Measurements from ENCODE around the gene CACNA1C. TPM values are rescaled to one million over a fixed set of nuclear protein-coding genes. Genes with fewer than 3 reads are reported as not detected.

Gene CACNA1C
- total and polyA plus RNA-seq, 2 of the 4 experiments (the other 2 are of a cell fraction), result 1.6 to 2.6 TPM

DNA sequence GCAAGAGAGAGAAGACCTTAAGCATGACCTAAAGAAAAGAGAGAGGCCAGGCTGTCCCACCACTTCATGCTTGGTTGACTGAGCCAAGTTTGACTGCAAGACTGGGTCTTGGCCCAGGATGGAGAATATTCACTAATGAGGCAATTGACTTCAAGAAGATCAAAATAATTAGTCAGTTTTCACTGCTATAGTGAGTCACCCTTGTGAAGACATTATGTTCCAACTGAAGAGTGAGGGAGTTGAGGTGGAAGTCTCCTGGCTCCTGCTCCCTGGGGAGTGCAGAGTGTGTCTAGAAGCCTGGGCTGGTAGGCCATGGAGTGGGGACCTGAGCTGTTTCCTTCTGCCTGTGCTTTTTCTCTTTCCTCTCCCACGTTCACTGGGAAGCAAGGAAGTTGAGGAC, 117.6 kb downstream of the CACNA1C start:
- POLR2A ChIA-PET (ENCODE audit: unreplicated experiment), result no interaction called here

More for the DNA sequence above, 117.6 kb downstream of the CACNA1C start:
- Histone ChIP-seq H3K14ac (replicated peaks; ENCODE audit: low read depth, low read length) (no peak overlapping the region; the same call in 1 of the 2 replicates), H3K27me3 (ENCODE audit: control insufficient read depth, insufficient read depth, low read length) (no peaks in the 10 kb centered on the region), H2BK120ac (ENCODE audit: low read depth, low read length) (no peak overlapping the region), H3K9me3 (ENCODE audit: control insufficient read depth, insufficient read depth, low read length) (peaks cover 3% of the 10 kb centered on the region; the same call in 1 of the 2 replicates), H3K36me3 (ENCODE audit: control insufficient read depth, insufficient read depth, low read length) (no peaks in the 10 kb centered on the region), H3K9ac (ENCODE audit: low read depth, low read length) (no peak overlapping the region), H2AK9ac (replicated peaks; ENCODE audit: low read depth, low read length, poor library complexity) (no peak overlapping the region), H4K20me1 (ENCODE audit: insufficient read depth, low read length) (no peaks in the 10 kb centered on the region), H3K9me1 (ENCODE audit: insufficient read depth, low read length) (peaks cover 13% of the 10 kb centered on the region), H3K79me1 (ENCODE audit: low read depth in 1 of 2, low read length in 2 of 2) (no peaks in the 10 kb centered on the region; a peak in 1 of 4 replicates), H2BK5ac (ENCODE audit: low read depth, low read length, poor library complexity, severe bottlenecking) (no peak overlapping the region), H3K4ac (ENCODE audit: low read depth, low read length) (no peak overlapping the region; the same call in 1 of the 2 replicates), H3K27ac (ENCODE audit: insufficient read depth, low read length) (no peak overlapping the region), H4K91ac (ENCODE audit: insufficient read depth, low read depth, low read length) (no peak overlapping the region), H3K18ac (ENCODE audit: low read depth, low read length) (no peak overlapping the region), H3K23ac (ENCODE audit: low read depth, low read length) (no peak overlapping the region), H3K4me3 (ENCODE audit: insufficient read depth, low read depth, low read length) (no peak overlapping the region), H2BK15ac (ENCODE audit: low read depth, low read length) (no peak overlapping the region), H4K8ac (ENCODE audit: low read depth in 2 of 2, low read length in 2 of 2) (no peak overlapping the region), H3K4me2 (ENCODE audit: low read depth, low read length) (no peak overlapping the region), H4K5ac (ENCODE audit: low read depth, low read length) (no peak overlapping the region), H2AK5ac (ENCODE audit: low read depth, low read length) (no peak overlapping the region; the same call in 1 of the 2 replicates), H2AFZ (replicated peaks; ENCODE audit: low read length, poor library complexity) (no peak overlapping the region), H3K56ac (ENCODE audit: extremely low read depth, insufficient read depth, low read length) (no peak overlapping the region), H2BK20ac (ENCODE audit: low read depth, low read length) (no peak overlapping the region), H3K4me1 (ENCODE audit: control insufficient read depth, insufficient read depth, low read length) (peaks cover 5% of the 10 kb centered on the region)
- no CpG with 5 or more reads among the region's 1 CpG for WGBS, 2 experiments (ENCODE audit: extremely low coverage in 2 of 2, insufficient read length in 1 of 2)
- DNase-seq, result no peak
- TF ChIP-seq MXI1 (IDR thresholded peaks at IDR 0.05; ENCODE audit: borderline replicate concordance, low read depth, low read length) (no peak), RAD21 (IDR thresholded peaks at IDR 0.05; ENCODE audit: low read length) (no peak), CHD1 (IDR thresholded peaks at IDR 0.05; ENCODE audit: low read depth, low read length) (no peak), NFE2L2 (IDR thresholded peaks at IDR 0.05; ENCODE audit: low read depth, low read length) (no peak), SMC3 (IDR thresholded peaks at IDR 0.05; ENCODE audit: low read depth, low read length) (no peak), POLR2A (IDR thresholded peaks at IDR 0.05; ENCODE audit: low read depth, low read length) (no peak), MAFK (IDR thresholded peaks at IDR 0.05; ENCODE audit: low read depth, low read length) (no peak), FOS (IDR thresholded peaks at IDR 0.05; ENCODE audit: low read depth, low read length) (no peak), CEBPB (IDR thresholded peaks at IDR 0.05; ENCODE audit: low read depth, low read length) (no peak), RFX5 (IDR thresholded peaks at IDR 0.05; ENCODE audit: low read depth, low read length) (no peak), MAZ (IDR thresholded peaks at IDR 0.05; ENCODE audit: borderline replicate concordance, low read depth, low read length) (no peak), RCOR1 (IDR thresholded peaks at IDR 0.05; ENCODE audit: insufficient replicate concordance, low read length) (no peak), USF2 (IDR thresholded peaks at IDR 0.05; ENCODE audit: low read depth, low read length) (no peak), BHLHE40 (IDR thresholded peaks at IDR 0.05; ENCODE audit: low read depth, low read length) (no peak)
- TF ChIP-seq, protein P1, sequence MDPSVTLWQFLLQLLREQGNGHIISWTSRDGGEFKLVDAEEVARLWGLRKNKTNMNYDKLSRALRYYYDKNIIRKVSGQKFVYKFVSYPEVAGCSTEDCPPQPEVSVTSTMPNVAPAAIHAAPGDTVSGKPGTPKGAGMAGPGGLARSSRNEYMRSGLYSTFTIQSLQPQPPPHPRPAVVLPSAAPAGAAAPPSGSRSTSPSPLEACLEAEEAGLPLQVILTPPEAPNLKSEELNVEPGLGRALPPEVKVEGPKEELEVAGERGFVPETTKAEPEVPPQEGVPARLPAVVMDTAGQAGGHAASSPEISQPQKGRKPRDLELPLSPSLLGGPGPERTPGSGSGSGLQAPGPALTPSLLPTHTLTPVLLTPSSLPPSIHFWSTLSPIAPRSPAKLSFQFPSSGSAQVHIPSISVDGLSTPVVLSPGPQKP (IDR thresholded peaks at IDR 0.05; ENCODE audit: borderline replicate concordance, low read depth, low read length), result no peak
- TF ChIP-seq, protein P2, sequence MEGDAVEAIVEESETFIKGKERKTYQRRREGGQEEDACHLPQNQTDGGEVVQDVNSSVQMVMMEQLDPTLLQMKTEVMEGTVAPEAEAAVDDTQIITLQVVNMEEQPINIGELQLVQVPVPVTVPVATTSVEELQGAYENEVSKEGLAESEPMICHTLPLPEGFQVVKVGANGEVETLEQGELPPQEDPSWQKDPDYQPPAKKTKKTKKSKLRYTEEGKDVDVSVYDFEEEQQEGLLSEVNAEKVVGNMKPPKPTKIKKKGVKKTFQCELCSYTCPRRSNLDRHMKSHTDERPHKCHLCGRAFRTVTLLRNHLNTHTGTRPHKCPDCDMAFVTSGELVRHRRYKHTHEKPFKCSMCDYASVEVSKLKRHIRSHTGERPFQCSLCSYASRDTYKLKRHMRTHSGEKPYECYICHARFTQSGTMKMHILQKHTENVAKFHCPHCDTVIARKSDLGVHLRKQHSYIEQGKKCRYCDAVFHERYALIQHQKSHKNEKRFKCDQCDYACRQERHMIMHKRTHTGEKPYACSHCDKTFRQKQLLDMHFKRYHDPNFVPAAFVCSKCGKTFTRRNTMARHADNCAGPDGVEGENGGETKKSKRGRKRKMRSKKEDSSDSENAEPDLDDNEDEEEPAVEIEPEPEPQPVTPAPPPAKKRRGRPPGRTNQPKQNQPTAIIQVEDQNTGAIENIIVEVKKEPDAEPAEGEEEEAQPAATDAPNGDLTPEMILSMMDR (conservative IDR thresholded peaks at IDR 0.05; ENCODE audit: low read depth, low read length), result no peak
- ATAC-seq (ENCODE audit: low read depth), result 0 out of 2 replicates have a peak, but pooled peaks have one; percentile 14
- in situ Hi-C loops (cut with MboI; ENCODE audit: low sequenced_read_pairs), result no loop called here
- no TSS peak for BruUV-seq (replicated peaks)
- dilution Hi-C loops (cut with HindIII; ENCODE audit: low sequenced_read_pairs, unreplicated experiment), result no loop called here
- intact Hi-C loops (cut with micrococcal nuclease), result no loop called here
- CTCF ChIA-PET, result no interaction called here

Data from IMR-90 (cell line).